Upper lobe of right lung (tissue), 1 donor: ENCODE results near the gene COL15A1. TPM values are rescaled to one million over a fixed set of nuclear protein-coding genes. Genes with fewer than 3 reads are reported as not detected.
A peak's percentile ranks its signal among the peaks of the same experiment; 100 is the strongest.

Experiments used
- ATAC-seq: fragments of 200-7000 bp; cut with Tn5 transposase; one replicate; pipeline ENCODE4 v1.9.1; 2020; ENCODE audit warnings: mild to moderate bottlenecking, moderate library complexity
- DNase-seq: peaks from one replicate; pipeline ENCODE4 v3.0.0-alpha.2; 2020
- H3K27ac ChIP-seq: fragments of 200-600 bp; one replicate; pipeline ENCODE4 v1.8.0; 2022
- H3K27me3 ChIP-seq: fragments of 200-600 bp; one replicate; pipeline ENCODE4 v1.8.0; 2022; ENCODE audit warnings: mild to moderate bottlenecking
- H3K36me3 ChIP-seq: fragments of 200-600 bp; one replicate; pipeline ENCODE4 v1.8.0; 2022
- H3K4me1 ChIP-seq: fragments of 200-600 bp; one replicate; pipeline ENCODE4 v1.8.0; 2022
- H3K4me3 ChIP-seq: fragments of 200-600 bp; one replicate; pipeline ENCODE4 v1.8.0; 2022; ENCODE audit warnings: mild to moderate bottlenecking
- H3K9me3 ChIP-seq: fragments of 200-600 bp; one replicate; pipeline ENCODE4 v1.8.0; 2022
- CTCF ChIP-seq: fragments of 200-600 bp; IDR thresholded peaks from one replicate; pipeline ENCODE4 v1.8.0; 2022; ENCODE audit warnings: antibody characterized with exemption
- intact Hi-C: fragments of 100-400 bp; cut with DNase I; formaldehyde crosslinking; loops from one replicate; pipeline ENCODE4 v1.11.0; 2022
- total RNA-seq: library from RNA; stranded (reverse); fragmentation: NEBNext Ultra II Directional; extraction: Animal tissue kit (Norgen Biotek cat#: 25700); gene quantifications from one replicate; pipeline ENCODE4 v1.2.1, GENCODE V29; 2021
- donor health status: DM: no; HTN: yes; CAD: no; lungs with severe emphysema.

COL15A1 gene
- total RNA-seq, 1 donor from 2014 or later: 8.0 TPM

- Histone ChIP-seq H3K9me3 (no peaks in the 10 kb centered on the region), H3K27me3 (no peaks in the 10 kb centered on the region), H3K36me3 (no peaks in the 10 kb centered on the region), H3K4me3 (no peak overlapping the region), H3K27ac (no peak overlapping the region), H3K4me1 (peaks cover 7% of the 10 kb centered on the region)
- intact Hi-C loops: no loop called here
- TF ChIP-seq CTCF: no peak
- no peak for ATAC-seq
- DNase-seq: no peak
These were observed 135.0 kb downstream of the COL15A1 start for GRCh38 chr9:99078717-99079116.

DNA sequence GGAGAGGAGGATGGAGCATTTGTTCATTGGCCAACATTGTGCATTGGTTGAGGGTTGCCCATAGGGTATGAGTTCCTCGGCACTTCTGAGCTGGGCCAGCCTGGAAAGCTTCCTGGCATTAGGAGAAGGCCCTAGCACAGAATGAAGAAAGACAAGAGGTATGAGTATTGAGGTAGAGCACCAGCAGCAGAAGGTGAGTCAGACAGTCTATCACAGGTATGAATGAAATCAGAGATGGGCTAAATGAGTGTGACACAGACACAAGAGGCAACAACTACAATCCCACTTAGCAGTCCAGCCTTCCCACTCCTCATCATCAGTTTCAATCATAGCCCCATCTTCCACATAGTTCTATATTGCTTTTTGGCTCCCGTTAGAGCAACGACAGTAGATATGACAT, 135.8 kb downstream of the COL15A1 start:
- H3K27me3 ChIP-seq: no peaks in the 10 kb centered on the region
- H3K9me3 ChIP-seq: no peaks in the 10 kb centered on the region
- H3K4me1 ChIP-seq: peaks cover 7% of the 10 kb centered on the region
- H3K27ac ChIP-seq: no peak overlapping the region
- ATAC-seq: no peak
- no peak for DNase-seq
- no peak for TF ChIP-seq CTCF
- intact Hi-C loops: no loop called here
- no peaks in the 10 kb centered on the region for H3K36me3 ChIP-seq
- no peak overlapping the region for H3K4me3 ChIP-seq

- H3K4me3 ChIP-seq: no peak overlapping the region
- ATAC-seq (no peak), DNase-seq (no peak)
- H3K9me3 ChIP-seq: no peaks in the 10 kb centered on the region
- intact Hi-C loops: no loop called here
- no peaks in the 10 kb centered on the region for H3K27me3 ChIP-seq
- no peak for TF ChIP-seq CTCF
- H3K36me3 ChIP-seq: no peaks in the 10 kb centered on the region
- H3K4me1 ChIP-seq: peaks cover 7% of the 10 kb centered on the region
- H3K27ac ChIP-seq: no peak overlapping the region
These were observed 139.3 kb downstream of the COL15A1 start for GRCh38 chr9:99083051-99083450.

DNA sequence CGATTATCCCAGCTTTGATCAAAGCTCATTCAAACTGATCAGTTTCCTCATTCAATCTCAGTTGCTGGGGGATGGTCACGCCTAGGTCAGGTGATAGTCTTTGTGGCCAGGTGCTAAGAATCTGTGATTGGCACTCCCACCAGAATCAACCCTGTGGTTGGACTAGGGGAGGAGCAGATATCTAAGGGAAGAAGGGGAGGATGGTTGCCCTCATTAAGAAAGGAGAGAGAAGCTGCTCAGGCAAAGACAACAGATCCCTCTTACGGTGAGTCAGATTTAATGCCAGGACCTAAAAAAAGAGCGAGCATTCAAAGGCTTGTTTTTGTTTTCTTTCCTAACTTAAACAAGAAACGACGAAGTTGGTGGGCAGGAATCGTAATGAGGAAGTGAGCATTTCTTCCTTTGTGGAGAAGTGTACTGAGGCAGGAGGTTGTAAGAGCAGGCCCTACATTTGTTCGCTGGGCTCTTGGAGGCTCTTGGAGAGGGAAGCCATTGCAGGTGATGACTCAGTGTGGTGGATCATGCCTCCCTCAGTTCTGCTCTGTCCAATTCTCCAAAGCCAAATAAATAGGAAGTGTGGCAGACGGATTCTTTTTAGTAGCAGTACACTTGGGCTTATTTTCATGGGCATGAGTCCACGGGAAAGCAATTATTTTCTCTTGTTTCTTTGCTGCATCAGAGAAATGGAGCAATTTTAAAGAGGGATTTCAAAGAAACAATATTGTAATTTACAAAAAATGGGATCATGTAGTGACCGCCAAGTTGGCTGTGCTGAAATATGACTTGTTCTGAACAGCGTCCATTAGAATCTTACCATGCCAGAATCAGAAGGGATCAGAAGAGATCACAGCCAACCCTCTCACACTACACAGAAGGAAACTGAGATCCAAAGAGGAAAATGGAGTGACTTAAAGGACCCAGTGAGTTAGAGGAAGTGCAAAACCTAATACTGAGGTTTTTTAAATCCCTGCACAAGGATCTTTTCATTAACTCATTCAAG, 142.5 kb downstream of the COL15A1 start:
- no peaks in the 10 kb centered on the region for H3K9me3 ChIP-seq
- no peaks in the 10 kb centered on the region for H3K36me3 ChIP-seq
- H3K27me3 ChIP-seq: no peaks in the 10 kb centered on the region
- TF ChIP-seq CTCF: no peak
- H3K27ac ChIP-seq: no peak overlapping the region
- peaks cover 7% of the 10 kb centered on the region for H3K4me1 ChIP-seq
- no peak for DNase-seq
- ATAC-seq: peak; percentile 86
- no peak overlapping the region for H3K4me3 ChIP-seq
- intact Hi-C loops: no loop called here

DNA sequence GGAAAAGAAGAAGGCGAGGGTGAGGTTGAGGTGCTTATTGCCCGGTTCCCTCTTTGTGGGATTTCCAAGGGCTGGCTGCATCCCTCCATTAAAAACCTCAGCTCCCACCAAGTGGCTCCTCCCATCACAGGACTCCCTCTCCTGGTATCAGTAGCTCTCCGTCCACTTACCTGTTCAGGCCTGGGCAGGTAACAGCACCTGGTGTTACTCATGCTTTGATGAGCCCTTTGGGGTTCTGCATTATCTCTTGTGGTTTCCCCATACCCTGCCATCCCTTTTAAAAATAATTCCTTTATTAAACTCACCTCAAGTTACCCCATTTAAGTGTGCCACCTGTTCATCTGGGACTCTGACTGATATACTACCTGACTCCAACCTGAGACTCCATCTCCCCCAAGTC, 143.8 kb downstream of the COL15A1 start:
- intact Hi-C loops: no loop called here
- no peaks in the 10 kb centered on the region for H3K9me3 ChIP-seq
- H3K27me3 ChIP-seq: no peaks in the 10 kb centered on the region
- no peak overlapping the region for H3K27ac ChIP-seq
- TF ChIP-seq CTCF: no peak
- H3K36me3 ChIP-seq: no peaks in the 10 kb centered on the region
- ATAC-seq: no peak
- H3K4me3 ChIP-seq: no peak overlapping the region
- peaks cover 7% of the 10 kb centered on the region for H3K4me1 ChIP-seq
- no peak for DNase-seq
